NB4 (cell line): ENCODE measurements around the gene WNT7A.

Experiments
- MYC ChIP-seq: IDR thresholded peaks from 2 replicates; pipeline ENCODE4 v1.6.1; 2011; ENCODE audit warnings: low read depth, low read length
- POLR2A ChIP-seq: IDR thresholded peaks from 2 replicates; pipeline ENCODE4 v1.6.1; 2011; ENCODE audit warnings: mild to moderate bottlenecking; ENCODE audit not compliant: insufficient read length; ENCODE audit errors: extremely low read depth
- TF ChIP-seq, protein P1 (sequence below): IDR thresholded peaks from one replicate; pipeline ENCODE4 v1.5.1; 2012; ENCODE audit warnings: low read depth, low read length
- TF ChIP-seq, protein P2 (sequence below): IDR thresholded peaks from 2 replicates; pipeline ENCODE4 v1.6.1; 2011; ENCODE audit warnings: low read depth, low read length

DNA sequence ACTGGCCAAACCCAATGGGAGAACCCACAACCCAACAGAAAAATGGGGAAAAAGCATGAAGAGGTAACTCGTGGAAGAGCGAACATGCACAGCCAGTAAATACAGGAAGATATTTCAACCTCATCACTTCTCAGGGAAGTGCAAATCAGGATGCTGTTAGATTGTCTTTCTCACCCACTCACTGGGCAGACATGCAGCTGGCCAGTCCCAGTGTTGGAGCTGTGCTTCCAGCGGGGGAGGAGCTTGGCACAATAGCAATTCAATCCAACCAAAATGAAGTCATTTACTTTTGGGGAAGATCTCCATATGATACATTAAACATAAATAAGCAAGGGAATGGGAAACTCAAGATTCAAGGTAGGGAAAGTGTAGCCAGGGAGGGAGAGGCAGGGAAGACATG lies 12.1 kb downstream of the WNT7A start:
- TF ChIP-seq, protein P1, sequence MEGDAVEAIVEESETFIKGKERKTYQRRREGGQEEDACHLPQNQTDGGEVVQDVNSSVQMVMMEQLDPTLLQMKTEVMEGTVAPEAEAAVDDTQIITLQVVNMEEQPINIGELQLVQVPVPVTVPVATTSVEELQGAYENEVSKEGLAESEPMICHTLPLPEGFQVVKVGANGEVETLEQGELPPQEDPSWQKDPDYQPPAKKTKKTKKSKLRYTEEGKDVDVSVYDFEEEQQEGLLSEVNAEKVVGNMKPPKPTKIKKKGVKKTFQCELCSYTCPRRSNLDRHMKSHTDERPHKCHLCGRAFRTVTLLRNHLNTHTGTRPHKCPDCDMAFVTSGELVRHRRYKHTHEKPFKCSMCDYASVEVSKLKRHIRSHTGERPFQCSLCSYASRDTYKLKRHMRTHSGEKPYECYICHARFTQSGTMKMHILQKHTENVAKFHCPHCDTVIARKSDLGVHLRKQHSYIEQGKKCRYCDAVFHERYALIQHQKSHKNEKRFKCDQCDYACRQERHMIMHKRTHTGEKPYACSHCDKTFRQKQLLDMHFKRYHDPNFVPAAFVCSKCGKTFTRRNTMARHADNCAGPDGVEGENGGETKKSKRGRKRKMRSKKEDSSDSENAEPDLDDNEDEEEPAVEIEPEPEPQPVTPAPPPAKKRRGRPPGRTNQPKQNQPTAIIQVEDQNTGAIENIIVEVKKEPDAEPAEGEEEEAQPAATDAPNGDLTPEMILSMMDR, result no peak
- TF ChIP-seq POLR2A (no peak), MYC (no peak)
- TF ChIP-seq, protein P2, sequence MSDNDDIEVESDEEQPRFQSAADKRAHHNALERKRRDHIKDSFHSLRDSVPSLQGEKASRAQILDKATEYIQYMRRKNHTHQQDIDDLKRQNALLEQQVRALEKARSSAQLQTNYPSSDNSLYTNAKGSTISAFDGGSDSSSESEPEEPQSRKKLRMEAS, result no peak
